ENCODE results near the gene PAPSS1.
A peak's percentile ranks its signal among the peaks of the same experiment; 100 is the strongest.

The PAPSS1 gene

GRCh38 chr4:107682306-107682705 lies 37.7 kb downstream of the PAPSS1 start:
- H2AFZ ChIP-seq (ENCODE audit: low read length): no peak overlapping the region
- H3K79me2 ChIP-seq (ENCODE audit: insufficient read depth, low read length): no peaks in the 10 kb centered on the region
- H3K4me2 ChIP-seq (ENCODE audit: low read depth, low read length, poor library complexity, severe bottlenecking): no peak overlapping the region
- H3K9me2 ChIP-seq (replicated peaks; ENCODE audit: low read depth, low read length): no peaks in the 10 kb centered on the region
- no peaks in the 10 kb centered on the region for H3K9me3 ChIP-seq (ENCODE audit: insufficient read depth, low read depth, low read length)
- TF ChIP-seq EZH2phosphoT487 (IDR thresholded peaks at IDR 0.05; ENCODE audit: borderline replicate concordance) (no peak), CTCF (conservative IDR thresholded peaks at IDR 0.05; ENCODE audit: low read length) (no peak)
- no peaks in the 10 kb centered on the region for H4K20me1 ChIP-seq (ENCODE audit: insufficient read depth, low read length, poor library complexity, severe bottlenecking)
- no peaks in the 10 kb centered on the region for H3K27me3 ChIP-seq (ENCODE audit: insufficient read depth, low read length, poor library complexity, severe bottlenecking)
- no peaks in the 10 kb centered on the region for H3K4me1 ChIP-seq (ENCODE audit: insufficient read depth, low read length, poor library complexity, severe bottlenecking)
- H3K9ac ChIP-seq (ENCODE audit: low read depth, low read length, poor library complexity, severe bottlenecking): no peak overlapping the region
- H3K36me3 ChIP-seq (ENCODE audit: insufficient read depth, low read length): peaks cover 61% of the 10 kb centered on the region
- H3K4me3 ChIP-seq (ENCODE audit: low read length, poor library complexity, severe bottlenecking): no peak overlapping the region
- H3F3A ChIP-seq (ENCODE audit: low read depth): no peaks in the 10 kb centered on the region

GRCh38 chr4:107669068-107669467 lies 51.0 kb downstream of the PAPSS1 start:
- TF ChIP-seq CTCF (conservative IDR thresholded peaks at IDR 0.05; ENCODE audit: low read length) (no peak), EZH2phosphoT487 (IDR thresholded peaks at IDR 0.05; ENCODE audit: borderline replicate concordance) (no peak)
- Histone ChIP-seq H3K4me3 (ENCODE audit: low read length, poor library complexity, severe bottlenecking) (no peak overlapping the region), H3K9me3 (ENCODE audit: insufficient read depth, low read depth, low read length) (no peaks in the 10 kb centered on the region), H3K9ac (ENCODE audit: low read depth, low read length, poor library complexity, severe bottlenecking) (no peak overlapping the region), H3F3A (ENCODE audit: low read depth) (no peaks in the 10 kb centered on the region), H3K79me2 (ENCODE audit: insufficient read depth, low read length) (no peaks in the 10 kb centered on the region), H4K20me1 (ENCODE audit: insufficient read depth, low read length, poor library complexity, severe bottlenecking) (no peaks in the 10 kb centered on the region), H3K27me3 (ENCODE audit: insufficient read depth, low read length, poor library complexity, severe bottlenecking) (no peaks in the 10 kb centered on the region), H3K9me2 (replicated peaks; ENCODE audit: low read depth, low read length) (no peaks in the 10 kb centered on the region), H3K36me3 (ENCODE audit: insufficient read depth, low read length) (peaks cover 6% of the 10 kb centered on the region; the same call in 1 of the 2 replicates), H3K4me2 (ENCODE audit: low read depth, low read length, poor library complexity, severe bottlenecking) (no peak overlapping the region), H3K4me1 (ENCODE audit: insufficient read depth, low read length, poor library complexity, severe bottlenecking) (no peaks in the 10 kb centered on the region), H2AFZ (ENCODE audit: low read length) (no peak overlapping the region)

- H3K27me3 ChIP-seq (ENCODE audit: insufficient read depth, low read length, poor library complexity, severe bottlenecking): no peaks in the 10 kb centered on the region
- no peaks in the 10 kb centered on the region for H3K4me1 ChIP-seq (ENCODE audit: insufficient read depth, low read length, poor library complexity, severe bottlenecking)
- no peak overlapping the region for H3K4me3 ChIP-seq (ENCODE audit: low read length, poor library complexity, severe bottlenecking)
- no peaks in the 10 kb centered on the region for H3K9me2 ChIP-seq (replicated peaks; ENCODE audit: low read depth, low read length)
- no peaks in the 10 kb centered on the region for H4K20me1 ChIP-seq (ENCODE audit: insufficient read depth, low read length, poor library complexity, severe bottlenecking)
- no peaks in the 10 kb centered on the region for H3K79me2 ChIP-seq (ENCODE audit: insufficient read depth, low read length)
- H3K36me3 ChIP-seq (ENCODE audit: insufficient read depth, low read length): peaks cover 6% of the 10 kb centered on the region; the same call in 1 of the 2 replicates
- no peaks in the 10 kb centered on the region for H3K9me3 ChIP-seq (ENCODE audit: insufficient read depth, low read depth, low read length)
- H2AFZ ChIP-seq (ENCODE audit: low read length): no peak overlapping the region
- no peak overlapping the region for H3K4me2 ChIP-seq (ENCODE audit: low read depth, low read length, poor library complexity, severe bottlenecking)
- H3F3A ChIP-seq (ENCODE audit: low read depth): no peaks in the 10 kb centered on the region
- no peak overlapping the region for H3K9ac ChIP-seq (ENCODE audit: low read depth, low read length, poor library complexity, severe bottlenecking)
- TF ChIP-seq EZH2phosphoT487 (IDR thresholded peaks at IDR 0.05; ENCODE audit: borderline replicate concordance): no peak
- TF ChIP-seq CTCF (conservative IDR thresholded peaks at IDR 0.05; ENCODE audit: low read length): peak; percentile 59
Observed at GRCh38 chr4:107666134-107666533, 53.9 kb downstream of the PAPSS1 start.

Measured in Loucy (cell line).